ENCODE results near the gene PIP. TPM values are rescaled to one million over a fixed set of nuclear protein-coding genes. Genes with fewer than 3 reads are reported as not detected.
"Not testable (repeated sequence)": the region's sequence is repeated elsewhere in the genome, so short reads cannot be mapped to it uniquely, and the experiment has no call there.

Gene PIP
- total RNA-seq (2014; rRNA removed; shearing (Covaris generic)), result not detected in 2 replicates

GRCh38 chr7:143131781-143132180, at the start of gene PIP:
TSS of gene PIP (plus strand) at chr7:143132077. CDS start at chr7:143132117, 40 bp downstream.
- no peak for DNase-seq (ENCODE audit: low spot score)
- in situ Hi-C loops (cut with HindIII; ENCODE audit: low sequenced_read_pairs), result no loop called here

GRCh38 chr7:143085109-143085508, 46.8 kb upstream of the PIP start:
- in situ Hi-C loops (cut with HindIII; ENCODE audit: low sequenced_read_pairs), result no loop called here

GRCh38 chr7:143085610-143086009, 46.3 kb upstream of the PIP start:
- in situ Hi-C loops (cut with HindIII; ENCODE audit: low sequenced_read_pairs), result not testable (repeated sequence)

More at GRCh38 chr7:143085109-143085508, 46.8 kb upstream of the PIP start:
- DNase-seq (ENCODE audit: low spot score), result no peak

GRCh38 chr7:143088549-143089231, 43.2 kb upstream of the PIP start:
- DNase-seq (ENCODE audit: low spot score); in situ Hi-C loops (cut with HindIII; ENCODE audit: low sequenced_read_pairs): not testable (repeated sequence)

More at GRCh38 chr7:143085610-143086009, 46.3 kb upstream of the PIP start:
- not testable (repeated sequence) for DNase-seq (ENCODE audit: low spot score)

GRCh38 chr7:143096146-143096545, 35.7 kb upstream of the PIP start:
- DNase-seq (ENCODE audit: low spot score), result no peak
- in situ Hi-C loops (cut with HindIII; ENCODE audit: low sequenced_read_pairs), result no loop called here

- in situ Hi-C loops (cut with HindIII; ENCODE audit: low sequenced_read_pairs); DNase-seq (ENCODE audit: low spot score): not testable (repeated sequence)
Observed at GRCh38 chr7:143099579-143099978, 32.3 kb upstream of the PIP start.

GRCh38 chr7:143104759-143105158, 27.1 kb upstream of the PIP start:
- no peak for DNase-seq (ENCODE audit: low spot score)
- in situ Hi-C loops (cut with HindIII; ENCODE audit: low sequenced_read_pairs), result no loop called here

- DNase-seq (ENCODE audit: low spot score), result not testable (repeated sequence)
Observed at GRCh38 chr7:143108019-143108418, 23.9 kb upstream of the PIP start.

GRCh38 chr7:143117395-143117794, 14.5 kb upstream of the PIP start:
- no peak for DNase-seq (ENCODE audit: low spot score)
- in situ Hi-C loops (cut with HindIII; ENCODE audit: low sequenced_read_pairs), result no loop called here

More at GRCh38 chr7:143108019-143108418, 23.9 kb upstream of the PIP start:
- in situ Hi-C loops (cut with HindIII; ENCODE audit: low sequenced_read_pairs), result not testable (repeated sequence)

- no peak for DNase-seq (ENCODE audit: low spot score)
- in situ Hi-C loops (cut with HindIII; ENCODE audit: low sequenced_read_pairs), result no loop called here
Observed at GRCh38 chr7:143120691-143121405, 11.0 kb upstream of the PIP start.

- DNase-seq (ENCODE audit: low spot score); in situ Hi-C loops (cut with HindIII; ENCODE audit: low sequenced_read_pairs): not testable (repeated sequence)
Observed at GRCh38 chr7:143123326-143123725, 8.6 kb upstream of the PIP start.

- DNase-seq (ENCODE audit: low spot score), result no peak
- in situ Hi-C loops (cut with HindIII; ENCODE audit: low sequenced_read_pairs), result no loop called here
Observed at GRCh38 chr7:143126146-143126545, 5.7 kb upstream of the PIP start.

GRCh38 chr7:143129051-143129450, 2.8 kb upstream of the PIP start:
- in situ Hi-C loops (cut with HindIII; ENCODE audit: low sequenced_read_pairs), result no loop called here
- no peak for DNase-seq (ENCODE audit: low spot score)

GRCh38 chr7:143129477-143129876, 2.4 kb upstream of the PIP start:
- in situ Hi-C loops (cut with HindIII; ENCODE audit: low sequenced_read_pairs), result no loop called here
- DNase-seq (ENCODE audit: low spot score), result no peak

GRCh38 chr7:143130541-143130940, 1.3 kb upstream of the PIP start:
- in situ Hi-C loops (cut with HindIII; ENCODE audit: low sequenced_read_pairs), result no loop called here
- DNase-seq (ENCODE audit: low spot score), result no peak

- DNase-seq (ENCODE audit: low spot score), result no peak
- in situ Hi-C loops (cut with HindIII; ENCODE audit: low sequenced_read_pairs), result no loop called here
Observed at GRCh38 chr7:143147070-143147469, 15.2 kb downstream of the PIP start.

- in situ Hi-C loops (cut with HindIII; ENCODE audit: low sequenced_read_pairs), result no loop called here
- DNase-seq (ENCODE audit: low spot score), result no peak
Observed at GRCh38 chr7:143148050-143148449, 16.2 kb downstream of the PIP start.

- in situ Hi-C loops (cut with HindIII; ENCODE audit: low sequenced_read_pairs), result no loop called here
- no peak for DNase-seq (ENCODE audit: low spot score)
Observed at GRCh38 chr7:143148651-143149050, 16.8 kb downstream of the PIP start.

- DNase-seq (ENCODE audit: low spot score); in situ Hi-C loops (cut with HindIII; ENCODE audit: low sequenced_read_pairs): not testable (repeated sequence)
Observed at GRCh38 chr7:143150696-143151095, 18.8 kb downstream of the PIP start.

- in situ Hi-C loops (cut with HindIII; ENCODE audit: low sequenced_read_pairs); DNase-seq (ENCODE audit: low spot score): not testable (repeated sequence)
Observed at GRCh38 chr7:143158617-143159016, 26.7 kb downstream of the PIP start.
